Keratinocyte (primary cell): ENCODE results near the gene AKAP13.

Experiments used
- EZH2 ChIP-seq: IDR thresholded peaks from one replicate; pipeline ENCODE4 v1.6.1; 2012; ENCODE audit warnings: inconsistent platforms, mild to moderate bottlenecking, low read length, moderate library complexity
- TF ChIP-seq, protein P1 (sequence below), 3 experiments: IDR thresholded peaks in 1 of 3; conservative IDR thresholded peaks in 1 of 3; optimal IDR thresholded peaks in 1 of 3; 2 replicates in 2 of 3; 3 replicates in 1 of 3; pipeline versions ENCODE3 to v1.5.1; 2011; ENCODE audit warnings: low read length in 3 of 3, mild to moderate bottlenecking in 3 of 3, moderate library complexity in 2 of 3, control low read depth in 1 of 3, inconsistent platforms in 1 of 3; ENCODE audit not compliant: insufficient read depth in 2 of 3; ENCODE audit errors: extremely low read depth in 1 of 3

DNA sequence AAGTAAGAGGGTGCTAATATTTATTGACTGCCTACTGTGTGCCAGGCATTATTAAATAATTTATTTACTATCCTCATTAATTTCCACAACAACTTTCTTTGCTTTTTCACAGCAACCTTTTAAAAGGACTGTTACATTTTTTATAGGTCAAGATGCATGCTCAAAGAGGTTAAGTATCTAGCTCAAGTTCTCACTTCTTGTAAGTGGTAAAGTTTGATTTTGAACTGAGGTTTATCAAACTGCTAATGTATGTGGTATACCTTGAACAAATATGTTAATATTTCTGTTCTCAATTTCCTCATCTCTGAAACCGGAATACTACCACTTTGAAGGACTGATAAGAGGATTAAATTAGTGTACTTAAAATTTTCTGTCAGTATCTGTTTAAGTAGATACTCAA is 183.3 kb downstream of the AKAP13 start:
- TF ChIP-seq, protein P1, sequence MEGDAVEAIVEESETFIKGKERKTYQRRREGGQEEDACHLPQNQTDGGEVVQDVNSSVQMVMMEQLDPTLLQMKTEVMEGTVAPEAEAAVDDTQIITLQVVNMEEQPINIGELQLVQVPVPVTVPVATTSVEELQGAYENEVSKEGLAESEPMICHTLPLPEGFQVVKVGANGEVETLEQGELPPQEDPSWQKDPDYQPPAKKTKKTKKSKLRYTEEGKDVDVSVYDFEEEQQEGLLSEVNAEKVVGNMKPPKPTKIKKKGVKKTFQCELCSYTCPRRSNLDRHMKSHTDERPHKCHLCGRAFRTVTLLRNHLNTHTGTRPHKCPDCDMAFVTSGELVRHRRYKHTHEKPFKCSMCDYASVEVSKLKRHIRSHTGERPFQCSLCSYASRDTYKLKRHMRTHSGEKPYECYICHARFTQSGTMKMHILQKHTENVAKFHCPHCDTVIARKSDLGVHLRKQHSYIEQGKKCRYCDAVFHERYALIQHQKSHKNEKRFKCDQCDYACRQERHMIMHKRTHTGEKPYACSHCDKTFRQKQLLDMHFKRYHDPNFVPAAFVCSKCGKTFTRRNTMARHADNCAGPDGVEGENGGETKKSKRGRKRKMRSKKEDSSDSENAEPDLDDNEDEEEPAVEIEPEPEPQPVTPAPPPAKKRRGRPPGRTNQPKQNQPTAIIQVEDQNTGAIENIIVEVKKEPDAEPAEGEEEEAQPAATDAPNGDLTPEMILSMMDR (optimal IDR thresholded peaks at IDR 0.05 in 1 of 3, IDR thresholded peaks at IDR 0.05 in 1 of 3, conservative IDR thresholded peaks at IDR 0.05 in 1 of 3; ENCODE audit: extremely low read depth in 1 of 3, insufficient read depth in 2 of 3, low read length in 3 of 3), result no peak
- TF ChIP-seq EZH2, result no peak
